Duodenal mucosa (tissue), 2 donors: ENCODE measurements around the gene MAPRE3.
A peak's percentile ranks its signal among the peaks of the same experiment; 100 is the strongest.

Experiments used
- H3K27ac ChIP-seq: one replicate; pipeline ENCODE4 v1.7.0; 2013; ENCODE audit warnings: low read depth, low read length
- H3K27me3 ChIP-seq, 2 donors: one replicate each; pipeline ENCODE4 v1.7.0; 2013; ENCODE audit warnings: low read length in 2 of 2, control low read depth in 1 of 2; ENCODE audit not compliant: insufficient read depth in 2 of 2, control insufficient read depth in 1 of 2
- H3K36me3 ChIP-seq, 2 donors: one replicate each; pipeline ENCODE4 v1.7.0; 2013; ENCODE audit warnings: low read length in 2 of 2, control low read depth in 1 of 2; ENCODE audit not compliant: insufficient read depth in 2 of 2, control insufficient read depth in 1 of 2
- H3K4me1 ChIP-seq, 2 donors: one replicate each; pipeline ENCODE4 v1.7.0; 2013; ENCODE audit warnings: low read length in 2 of 2, control low read depth in 1 of 2; ENCODE audit not compliant: insufficient read depth in 2 of 2, control insufficient read depth in 1 of 2
- H3K4me3 ChIP-seq, 2 donors: one replicate each; pipeline ENCODE4 v1.7.0; 2013; ENCODE audit warnings: low read length in 2 of 2, low read depth in 1 of 2
- H3K9ac ChIP-seq, 2 donors: one replicate each; pipeline ENCODE4 v1.7.0; 2013; ENCODE audit warnings: low read length in 2 of 2, low read depth in 1 of 2
- H3K9me3 ChIP-seq, 2 donors: one replicate each; pipeline ENCODE4 v1.7.0; 2013; ENCODE audit warnings: low read length in 2 of 2, control low read depth in 1 of 2; ENCODE audit not compliant: control insufficient read depth in 1 of 2

The MAPRE3 gene

GRCh38 chr2:27059141-27059820 lies 88.8 kb downstream of the MAPRE3 start:
- peaks cover 3 to 5% of the 10 kb centered on the region in 2 donors for H3K4me1 ChIP-seq
- H3K9me3 ChIP-seq = no peaks in the 10 kb centered on the region
- no peak overlapping the region for H3K27ac ChIP-seq
- peaks cover 19 to 39% of the 10 kb centered on the region in 2 donors for H3K36me3 ChIP-seq
- no peak overlapping the region for H3K9ac ChIP-seq
- H3K4me3 ChIP-seq = no peak overlapping the region
- no peaks in the 10 kb centered on the region for H3K27me3 ChIP-seq

DNA sequence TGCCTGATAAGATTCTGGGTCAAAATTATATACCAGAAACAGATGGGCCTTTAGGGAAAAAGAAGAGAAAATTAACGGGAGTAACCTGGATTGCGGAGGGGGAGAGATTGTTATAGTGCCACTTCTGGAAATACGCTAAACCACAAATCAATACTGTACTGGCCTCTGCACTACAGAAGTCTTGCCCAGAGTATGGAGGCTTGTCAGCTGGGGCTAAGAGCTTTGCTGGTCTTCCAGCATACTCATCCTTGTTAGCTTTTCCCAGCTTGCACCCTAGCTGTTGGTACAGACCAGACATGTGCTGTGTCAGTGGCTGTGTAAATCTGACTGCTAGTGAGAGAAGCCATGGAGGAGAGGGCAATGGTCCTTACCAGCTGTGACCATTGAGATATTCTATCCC lies 89.9 kb downstream of the MAPRE3 start:
- H3K9ac ChIP-seq = no peak overlapping the region
- peaks cover 23 to 34% of the 10 kb centered on the region in 2 donors for H3K36me3 ChIP-seq

GRCh38 chr2:27065128-27065527 lies 94.7 kb downstream of the MAPRE3 start:
- no peak overlapping the region for H3K27ac ChIP-seq
- H3K4me1 ChIP-seq = peaks cover 16 to 20% of the 10 kb centered on the region in 2 donors
- H3K36me3 ChIP-seq = peaks cover 19 to 37% of the 10 kb centered on the region in 2 donors

More for the DNA sequence above, 89.9 kb downstream of the MAPRE3 start:
- no peak overlapping the region for H3K4me3 ChIP-seq
- H3K27me3 ChIP-seq = no peaks in the 10 kb centered on the region
- peaks cover 3 to 5% of the 10 kb centered on the region in 2 donors for H3K4me1 ChIP-seq
- H3K27ac ChIP-seq = no peak overlapping the region
- no peaks in the 10 kb centered on the region for H3K9me3 ChIP-seq

DNA sequence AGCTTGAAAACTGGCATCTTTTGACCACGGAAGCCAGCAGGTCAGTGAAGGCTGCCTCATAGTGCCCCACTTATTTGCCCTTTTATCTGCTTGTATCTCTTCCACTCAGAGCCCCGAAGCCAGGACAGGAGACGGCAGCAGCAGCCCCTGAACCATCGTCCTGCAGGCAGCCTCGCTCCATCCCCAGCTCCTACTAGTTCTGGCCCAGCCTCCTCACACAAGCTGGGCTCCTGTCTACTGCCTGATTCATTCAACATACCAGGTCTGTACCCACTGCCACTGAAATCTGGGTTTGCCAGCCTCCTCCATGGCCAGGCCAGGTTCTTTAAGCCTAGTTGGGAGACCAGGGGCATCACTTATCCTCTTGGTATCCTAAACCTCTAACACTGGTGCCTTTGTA lies 96.9 kb downstream of the MAPRE3 start:
- H3K27ac ChIP-seq = no peak overlapping the region
- no peaks in the 10 kb centered on the region for H3K9me3 ChIP-seq
- H3K4me3 ChIP-seq = no peak overlapping the region
- H3K9ac ChIP-seq = no peak overlapping the region
- peaks cover 32 to 33% of the 10 kb centered on the region in 2 donors for H3K4me1 ChIP-seq
- no peaks in the 10 kb centered on the region for H3K27me3 ChIP-seq
- peaks cover 19 to 34% of the 10 kb centered on the region in 2 donors for H3K36me3 ChIP-seq

More at GRCh38 chr2:27065128-27065527, 94.7 kb downstream of the MAPRE3 start:
- no peaks in the 10 kb centered on the region for H3K9me3 ChIP-seq
- no peaks in the 10 kb centered on the region for H3K27me3 ChIP-seq
- no peak overlapping the region for H3K9ac ChIP-seq
- H3K4me3 ChIP-seq = no peak overlapping the region

GRCh38 chr2:27069436-27069835 lies 99.0 kb downstream of the MAPRE3 start:
- Histone ChIP-seq H3K4me3 (no peak overlapping the region), H3K9ac (peak overlapping the region; percentile 5 to 94), H3K27ac (no peak overlapping the region)

GRCh38 chr2:27069961-27070618 lies 99.7 kb downstream of the MAPRE3 start:
- Histone ChIP-seq H3K4me3 (peak overlapping the region; percentile 96 to 98), H3K9ac (peak overlapping the region; percentile 94 to 97), H3K9me3 (no peaks in the 10 kb centered on the region), H3K4me1 (peaks cover 36 to 48% of the 10 kb centered on the region in 2 donors), H3K27ac (no peak overlapping the region), H3K27me3 (no peaks in the 10 kb centered on the region), H3K36me3 (peaks cover 18 to 30% of the 10 kb centered on the region in 2 donors)

More at GRCh38 chr2:27069436-27069835, 99.0 kb downstream of the MAPRE3 start:
- H3K9me3 ChIP-seq = no peaks in the 10 kb centered on the region
- H3K36me3 ChIP-seq = peaks cover 19 to 32% of the 10 kb centered on the region in 2 donors
- H3K4me1 ChIP-seq = peaks cover 30 to 42% of the 10 kb centered on the region in 2 donors
- H3K27me3 ChIP-seq = no peaks in the 10 kb centered on the region

GRCh38 chr2:27070653-27071276 lies 100.3 kb downstream of the MAPRE3 start:
- no peaks in the 10 kb centered on the region for H3K27me3 ChIP-seq
- H3K4me1 ChIP-seq = peaks cover 39 to 49% of the 10 kb centered on the region in 2 donors
- H3K4me3 ChIP-seq = peak overlapping the region; percentile 96 to 98
- peak overlapping the region; percentile 94 to 97 for H3K9ac ChIP-seq
- no peaks in the 10 kb centered on the region for H3K9me3 ChIP-seq
- H3K27ac ChIP-seq = peak overlapping the region; percentile 88
- peaks cover 12 to 25% of the 10 kb centered on the region in 2 donors for H3K36me3 ChIP-seq

DNA sequence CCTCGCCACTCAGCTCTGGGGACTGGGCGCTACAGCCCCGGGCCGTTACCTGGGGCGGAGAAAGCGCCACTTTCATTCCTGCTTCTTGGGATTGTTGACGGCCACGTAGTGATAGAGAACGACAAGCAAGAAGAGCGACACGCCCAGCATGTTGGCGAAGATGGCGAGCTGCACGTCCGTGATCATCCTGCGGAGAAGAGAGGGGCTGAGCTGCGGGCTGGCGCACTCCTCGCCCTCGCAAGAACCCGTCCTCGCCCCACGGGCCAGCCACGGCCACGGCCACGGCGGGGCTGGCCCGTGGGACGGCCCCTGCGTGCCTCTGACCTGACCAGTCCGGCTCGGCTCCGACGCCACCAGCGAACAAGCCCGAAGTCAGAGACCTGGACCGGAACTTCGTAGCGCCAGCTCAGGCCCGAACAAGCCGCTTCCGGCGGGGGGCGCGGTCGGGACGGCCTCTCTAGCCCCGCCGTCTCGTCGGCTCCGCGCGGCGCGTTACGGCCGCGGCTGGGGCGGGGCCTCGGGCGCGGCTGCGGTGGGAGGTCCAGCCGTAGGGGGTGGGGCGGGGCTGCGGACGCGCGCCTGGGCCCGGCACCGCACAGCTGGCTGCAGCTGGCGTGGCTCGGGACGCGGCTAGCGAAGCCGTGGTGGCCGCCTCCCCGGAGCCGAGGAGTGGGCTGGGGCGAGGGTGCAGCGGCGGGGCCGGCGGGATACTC lies 101.0 kb downstream of the MAPRE3 start, which contains the start of gene OST4:
OST4 (minus strand) TSS at position 378 of the 713 bp plus-strand sequence.
- Histone ChIP-seq H3K9me3 (no peaks in the 10 kb centered on the region), H3K36me3 (peaks cover 11 to 25% of the 10 kb centered on the region in 2 donors), H3K9ac (peak within 1 kb of the TSS; percentile 94 to 97), H3K4me1 (peaks cover 39 to 49% of the 10 kb centered on the region in 2 donors), H3K27me3 (no peaks in the 10 kb centered on the region), H3K27ac (peak within 1 kb of the TSS; percentile 89), H3K4me3 (peak within 1 kb of the TSS; percentile 96 to 98)

- Histone ChIP-seq H3K4me1 (peaks cover 42 to 52% of the 10 kb centered on the region in 2 donors), H3K27ac (peak overlapping the region; percentile 89), H3K4me3 (peak overlapping the region; percentile 73 to 96), H3K9me3 (no peaks in the 10 kb centered on the region), H3K27me3 (no peaks in the 10 kb centered on the region), H3K36me3 (peaks cover 11 to 25% of the 10 kb centered on the region in 2 donors), H3K9ac (peak overlapping the region; percentile 58 to 63)
Observed at GRCh38 chr2:27071990-27072830, 101.8 kb downstream of the MAPRE3 start.
